ENCODE measurements around the gene TSPYL2.
A peak's percentile ranks its signal among the peaks of the same experiment; 100 is the strongest.

The TSPYL2 gene

GRCh38 chrX:53065104-53065503 lies 17.1 kb upstream of the TSPYL2 start:
- no peak overlapping the region for H3K27ac Mint-ChIP-seq
- H3K9me3 Mint-ChIP-seq, result peaks cover 3% of the 10 kb centered on the region
- H3K4me1 Mint-ChIP-seq, result no peaks in the 10 kb centered on the region
- no peak for TF ChIP-seq CTCF (IDR thresholded peaks at IDR 0.05; ENCODE audit: unreplicated experiment in 3 of 3)
- H3K27me3 Mint-ChIP-seq (ENCODE audit: low read depth), result no peaks in the 10 kb centered on the region
- peaks cover 7% of the 10 kb centered on the region for H3K36me3 Mint-ChIP-seq (ENCODE audit: low read depth)
- no peak overlapping the region for H3K4me3 Mint-ChIP-seq

- no peaks in the 10 kb centered on the region for H3K9me3 Mint-ChIP-seq
- H3K4me3 Mint-ChIP-seq, result no peak overlapping the region
- H3K27ac Mint-ChIP-seq, result no peak overlapping the region
- H3K4me1 Mint-ChIP-seq, result peaks cover 11% of the 10 kb centered on the region
- no peak for TF ChIP-seq CTCF (IDR thresholded peaks at IDR 0.05; ENCODE audit: unreplicated experiment in 3 of 3)
- no peaks in the 10 kb centered on the region for H3K27me3 Mint-ChIP-seq (ENCODE audit: low read depth)
- H3K36me3 Mint-ChIP-seq (ENCODE audit: low read depth), result no peaks in the 10 kb centered on the region
Measured at GRCh38 chrX:53071064-53071463, 11.1 kb upstream of the TSPYL2 start.

GRCh38 chrX:53071604-53072417 lies 10.4 kb upstream of the TSPYL2 start:
- no peaks in the 10 kb centered on the region for H3K9me3 Mint-ChIP-seq
- H3K36me3 Mint-ChIP-seq (ENCODE audit: low read depth), result no peaks in the 10 kb centered on the region
- peaks cover 11% of the 10 kb centered on the region for H3K4me1 Mint-ChIP-seq
- peak; percentile 55 to 62 (median 57) for TF ChIP-seq CTCF (IDR thresholded peaks at IDR 0.05; ENCODE audit: unreplicated experiment in 3 of 3)
- H3K27me3 Mint-ChIP-seq (ENCODE audit: low read depth), result no peaks in the 10 kb centered on the region
- H3K27ac Mint-ChIP-seq, result peak overlapping the region in 1 of 3 experiments; percentile 30
- H3K4me3 Mint-ChIP-seq, result peak overlapping the region; percentile 72 to 78 (median 75)

- H3K27me3 Mint-ChIP-seq (ENCODE audit: low read depth), result no peaks in the 10 kb centered on the region
- H3K4me3 Mint-ChIP-seq, result peak overlapping the region in 2 of 3 experiments; percentile 72 to 75
Measured at GRCh38 chrX:53072418-53073114, 9.6 kb upstream of the TSPYL2 start.

GRCh38 chrX:53073115-53073586 lies 9.0 kb upstream of the TSPYL2 start:
- H3K4me1 Mint-ChIP-seq, result peaks cover 11% of the 10 kb centered on the region
- H3K4me3 Mint-ChIP-seq, result no peak overlapping the region
- H3K36me3 Mint-ChIP-seq (ENCODE audit: low read depth), result no peaks in the 10 kb centered on the region
- no peaks in the 10 kb centered on the region for H3K27me3 Mint-ChIP-seq (ENCODE audit: low read depth)
- no peak overlapping the region for H3K27ac Mint-ChIP-seq
- H3K9me3 Mint-ChIP-seq, result no peaks in the 10 kb centered on the region
- no peak for TF ChIP-seq CTCF (IDR thresholded peaks at IDR 0.05; ENCODE audit: unreplicated experiment in 3 of 3)

More at GRCh38 chrX:53072418-53073114, 9.6 kb upstream of the TSPYL2 start:
- no peak for TF ChIP-seq CTCF (IDR thresholded peaks at IDR 0.05; ENCODE audit: unreplicated experiment in 3 of 3)
- H3K36me3 Mint-ChIP-seq (ENCODE audit: low read depth), result no peaks in the 10 kb centered on the region
- H3K27ac Mint-ChIP-seq, result no peak overlapping the region
- peaks cover 11% of the 10 kb centered on the region for H3K4me1 Mint-ChIP-seq
- no peaks in the 10 kb centered on the region for H3K9me3 Mint-ChIP-seq
